Measurements from ENCODE around the gene BPTF.

Gene BPTF

GRCh38 chr17:67982034-67982640 is 156.8 kb downstream of the BPTF start:
- no peaks in the 10 kb centered on the region for H3K9me3 Mint-ChIP-seq
- peak overlapping the region in 1 of 3 experiments; percentile 32 for H3K4me3 Mint-ChIP-seq
- H3K27me3 Mint-ChIP-seq (ENCODE audit: low read depth): no peaks in the 10 kb centered on the region

GRCh38 chr17:67982686-67983382 is 157.5 kb downstream of the BPTF start:
- Mint-ChIP-seq H3K27ac (peak overlapping the region; percentile 86 to 94 (median 87)), H3K27me3 (ENCODE audit: low read depth) (no peaks in the 10 kb centered on the region), H3K9me3 (no peaks in the 10 kb centered on the region), H3K36me3 (ENCODE audit: low read depth) (peaks cover 33% of the 10 kb centered on the region), H3K4me3 (no peak overlapping the region), H3K4me1 (peaks cover 6% of the 10 kb centered on the region)
- no peak for TF ChIP-seq CTCF (IDR thresholded peaks at IDR 0.05; ENCODE audit: unreplicated experiment in 3 of 3)

More at GRCh38 chr17:67982034-67982640, 156.8 kb downstream of the BPTF start:
- no peak for TF ChIP-seq CTCF (IDR thresholded peaks at IDR 0.05; ENCODE audit: unreplicated experiment in 3 of 3)
- Mint-ChIP-seq H3K4me1 (peaks cover 6% of the 10 kb centered on the region), H3K36me3 (ENCODE audit: low read depth) (peaks cover 35% of the 10 kb centered on the region), H3K27ac (peak overlapping the region; percentile 86 to 94 (median 87))

GRCh38 chr17:67983383-67983688 is 158.0 kb downstream of the BPTF start:
- Mint-ChIP-seq H3K27ac (peak overlapping the region in 1 of 3 experiments; percentile 94), H3K9me3 (no peaks in the 10 kb centered on the region), H3K4me3 (no peak overlapping the region), H3K27me3 (ENCODE audit: low read depth) (no peaks in the 10 kb centered on the region), H3K4me1 (peaks cover 6% of the 10 kb centered on the region), H3K36me3 (ENCODE audit: low read depth) (peaks cover 32% of the 10 kb centered on the region)
- TF ChIP-seq CTCF (IDR thresholded peaks at IDR 0.05; ENCODE audit: unreplicated experiment in 3 of 3): no peak

GRCh38 chr17:67990909-67991308 is 165.6 kb downstream of the BPTF start:
- Mint-ChIP-seq H3K9me3 (no peaks in the 10 kb centered on the region), H3K36me3 (ENCODE audit: low read depth) (no peaks in the 10 kb centered on the region)

GRCh38 chr17:67992548-67993152 is 167.3 kb downstream of the BPTF start:
- Mint-ChIP-seq H3K9me3 (no peaks in the 10 kb centered on the region), H3K27me3 (ENCODE audit: low read depth) (peaks cover 11% of the 10 kb centered on the region), H3K4me1 (peaks cover 36% of the 10 kb centered on the region), H3K36me3 (ENCODE audit: low read depth) (no peaks in the 10 kb centered on the region), H3K4me3 (peak overlapping the region; percentile 94 to 96 (median 95)), H3K27ac (peak overlapping the region; percentile 94 to 98 (median 97))
- TF ChIP-seq CTCF (IDR thresholded peaks at IDR 0.05; ENCODE audit: unreplicated experiment in 3 of 3): no peak

More at GRCh38 chr17:67990909-67991308, 165.6 kb downstream of the BPTF start:
- peak overlapping the region; percentile 19 to 58 (median 54) for H3K4me3 Mint-ChIP-seq
- no peak for TF ChIP-seq CTCF (IDR thresholded peaks at IDR 0.05; ENCODE audit: unreplicated experiment in 3 of 3)
- peaks cover 3% of the 10 kb centered on the region for H3K27me3 Mint-ChIP-seq (ENCODE audit: low read depth)
- H3K27ac Mint-ChIP-seq: peak overlapping the region in 1 of 3 experiments; percentile 20
- peaks cover 30% of the 10 kb centered on the region for H3K4me1 Mint-ChIP-seq
